ENCODE measurements around the gene IL9R. TPM values are rescaled to one million over a fixed set of nuclear protein-coding genes. Genes with fewer than 3 reads are reported as not detected.

Gene IL9R
- total RNA-seq, 2 donors from 2014 or later: not detected

DNA sequence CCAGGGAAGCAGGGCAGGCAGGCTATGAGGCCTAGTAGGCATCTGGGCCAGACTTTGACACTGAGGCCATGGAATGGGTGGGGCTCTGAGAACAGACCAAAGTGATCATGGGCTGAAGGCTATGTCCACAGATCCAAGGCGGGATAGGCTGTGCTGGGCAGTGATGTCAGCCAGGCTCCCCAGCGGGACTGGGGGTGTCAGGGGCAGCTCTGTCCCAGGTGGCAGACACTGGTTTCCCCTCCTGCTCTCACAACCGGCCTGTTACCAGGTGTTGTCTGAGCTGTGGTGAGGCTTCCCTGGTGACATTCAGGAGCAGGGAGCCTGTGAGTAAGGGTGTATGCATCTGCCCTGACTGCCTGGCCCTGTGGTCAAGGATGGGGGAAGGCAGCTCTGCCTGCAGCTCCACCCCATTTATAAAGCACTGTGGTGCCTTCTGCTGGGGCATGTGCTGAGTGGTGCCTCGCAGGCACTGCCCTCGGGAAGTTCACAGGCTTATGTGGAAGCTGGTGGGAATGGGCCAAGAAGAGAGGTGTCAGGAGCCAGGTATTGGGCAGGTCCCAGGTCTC is 2.9 kb downstream of the IL9R start:
- no peak overlapping the region for H3K27ac ChIP-seq
- no peaks in the 10 kb centered on the region for H3K36me3 ChIP-seq
- no peaks in the 10 kb centered on the region for H3K27me3 ChIP-seq
- H3K9me3 ChIP-seq: no peaks in the 10 kb centered on the region
- no peaks in the 10 kb centered on the region for H3K4me1 ChIP-seq
- no peak for DNase-seq (ENCODE audit: low spot score)
- TF ChIP-seq, protein P1, sequence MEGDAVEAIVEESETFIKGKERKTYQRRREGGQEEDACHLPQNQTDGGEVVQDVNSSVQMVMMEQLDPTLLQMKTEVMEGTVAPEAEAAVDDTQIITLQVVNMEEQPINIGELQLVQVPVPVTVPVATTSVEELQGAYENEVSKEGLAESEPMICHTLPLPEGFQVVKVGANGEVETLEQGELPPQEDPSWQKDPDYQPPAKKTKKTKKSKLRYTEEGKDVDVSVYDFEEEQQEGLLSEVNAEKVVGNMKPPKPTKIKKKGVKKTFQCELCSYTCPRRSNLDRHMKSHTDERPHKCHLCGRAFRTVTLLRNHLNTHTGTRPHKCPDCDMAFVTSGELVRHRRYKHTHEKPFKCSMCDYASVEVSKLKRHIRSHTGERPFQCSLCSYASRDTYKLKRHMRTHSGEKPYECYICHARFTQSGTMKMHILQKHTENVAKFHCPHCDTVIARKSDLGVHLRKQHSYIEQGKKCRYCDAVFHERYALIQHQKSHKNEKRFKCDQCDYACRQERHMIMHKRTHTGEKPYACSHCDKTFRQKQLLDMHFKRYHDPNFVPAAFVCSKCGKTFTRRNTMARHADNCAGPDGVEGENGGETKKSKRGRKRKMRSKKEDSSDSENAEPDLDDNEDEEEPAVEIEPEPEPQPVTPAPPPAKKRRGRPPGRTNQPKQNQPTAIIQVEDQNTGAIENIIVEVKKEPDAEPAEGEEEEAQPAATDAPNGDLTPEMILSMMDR (IDR thresholded peaks at IDR 0.05): no peak
- no peak overlapping the region for H3K4me3 ChIP-seq

DNA sequence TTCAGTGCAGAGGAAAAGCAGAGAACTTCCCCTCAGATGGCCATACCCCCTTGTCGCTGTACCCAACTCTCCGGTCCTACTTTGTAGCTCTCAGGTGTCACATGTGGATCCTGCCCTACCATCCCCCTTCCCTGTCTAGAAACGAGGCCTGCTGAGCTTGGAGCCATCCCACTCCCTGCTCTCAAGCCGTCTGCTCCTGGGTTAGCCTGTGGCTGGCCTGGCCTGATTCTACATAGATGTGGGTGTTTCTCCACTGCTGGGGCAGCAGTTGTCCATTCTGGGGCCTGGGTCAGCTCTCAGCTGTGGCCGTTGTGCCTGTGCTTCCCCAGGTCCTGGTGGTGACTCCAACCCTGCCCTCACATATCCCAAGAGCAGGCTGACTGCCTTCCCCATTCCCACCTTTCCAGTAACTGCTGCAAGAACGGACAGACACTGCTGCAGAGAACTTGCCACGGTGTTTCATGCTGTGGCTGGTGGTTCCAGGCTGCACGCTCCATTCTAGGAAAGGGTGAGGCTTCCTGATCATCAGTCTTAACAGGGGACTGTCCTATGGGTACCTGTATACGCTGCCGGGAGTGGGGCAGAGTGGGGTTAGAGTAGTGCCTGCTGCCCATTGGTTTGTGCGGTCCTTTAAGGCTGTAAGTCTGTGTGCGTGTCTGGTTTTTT is 3.6 kb downstream of the IL9R start:
- no peak for DNase-seq (ENCODE audit: low spot score)
- H3K9me3 ChIP-seq: no peaks in the 10 kb centered on the region
- no peaks in the 10 kb centered on the region for H3K27me3 ChIP-seq
- H3K36me3 ChIP-seq: no peaks in the 10 kb centered on the region
- no peak overlapping the region for H3K27ac ChIP-seq
- H3K4me3 ChIP-seq: no peak overlapping the region
- TF ChIP-seq, protein P1 (IDR thresholded peaks at IDR 0.05): no peak
- no peaks in the 10 kb centered on the region for H3K4me1 ChIP-seq

DNA sequence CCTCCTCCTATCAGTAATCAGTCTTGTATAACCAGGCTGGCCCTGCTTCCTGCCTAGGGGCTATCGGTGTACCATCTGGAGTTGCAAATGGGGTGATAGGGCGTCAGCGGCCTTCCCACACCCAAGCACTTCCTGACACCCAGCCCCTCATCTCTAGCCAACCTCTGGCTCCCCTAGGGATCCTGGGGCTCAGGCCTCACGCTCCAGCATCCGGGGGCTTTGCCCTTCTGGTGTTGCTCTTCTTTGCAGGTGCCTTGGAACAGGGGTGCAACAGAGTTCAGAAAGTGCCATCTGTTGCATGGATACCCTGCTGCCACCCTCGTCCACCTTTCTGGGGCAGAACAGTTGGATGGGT is 4.1 kb downstream of the IL9R start:
- Histone ChIP-seq H3K4me1 (no peaks in the 10 kb centered on the region), H3K27ac (no peak overlapping the region), H3K36me3 (no peaks in the 10 kb centered on the region), H3K4me3 (no peak overlapping the region), H3K9me3 (no peaks in the 10 kb centered on the region), H3K27me3 (no peaks in the 10 kb centered on the region)
- DNase-seq (ENCODE audit: low spot score): no peak
- TF ChIP-seq, protein P1 (IDR thresholded peaks at IDR 0.05): no peak

DNA sequence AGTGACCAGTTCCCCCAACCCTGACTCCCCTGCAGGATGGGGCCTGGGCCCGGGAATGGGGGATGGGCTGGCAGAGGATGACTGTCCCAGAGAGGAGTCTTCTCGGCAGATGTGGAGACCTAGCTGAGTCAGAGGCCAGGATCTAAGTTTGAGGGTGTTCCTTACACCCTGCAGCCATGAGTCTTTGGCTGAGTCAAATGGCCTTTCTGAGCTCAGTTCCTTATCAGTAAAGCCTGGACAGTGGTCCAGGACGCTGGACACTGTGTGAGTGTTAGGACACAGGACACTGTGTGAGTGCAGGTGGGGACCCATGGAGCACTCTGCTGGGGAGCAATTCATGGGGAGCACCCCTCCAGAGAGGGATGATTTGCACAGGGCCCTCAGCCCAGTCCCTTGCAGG is 5.0 kb downstream of the IL9R start:
- H3K9me3 ChIP-seq: no peaks in the 10 kb centered on the region
- no peaks in the 10 kb centered on the region for H3K36me3 ChIP-seq
- no peaks in the 10 kb centered on the region for H3K4me1 ChIP-seq
- no peak for DNase-seq (ENCODE audit: low spot score)
- no peaks in the 10 kb centered on the region for H3K27me3 ChIP-seq
- no peak overlapping the region for H3K27ac ChIP-seq
- H3K4me3 ChIP-seq: no peak overlapping the region
- TF ChIP-seq, protein P1 (IDR thresholded peaks at IDR 0.05): no peak

DNA sequence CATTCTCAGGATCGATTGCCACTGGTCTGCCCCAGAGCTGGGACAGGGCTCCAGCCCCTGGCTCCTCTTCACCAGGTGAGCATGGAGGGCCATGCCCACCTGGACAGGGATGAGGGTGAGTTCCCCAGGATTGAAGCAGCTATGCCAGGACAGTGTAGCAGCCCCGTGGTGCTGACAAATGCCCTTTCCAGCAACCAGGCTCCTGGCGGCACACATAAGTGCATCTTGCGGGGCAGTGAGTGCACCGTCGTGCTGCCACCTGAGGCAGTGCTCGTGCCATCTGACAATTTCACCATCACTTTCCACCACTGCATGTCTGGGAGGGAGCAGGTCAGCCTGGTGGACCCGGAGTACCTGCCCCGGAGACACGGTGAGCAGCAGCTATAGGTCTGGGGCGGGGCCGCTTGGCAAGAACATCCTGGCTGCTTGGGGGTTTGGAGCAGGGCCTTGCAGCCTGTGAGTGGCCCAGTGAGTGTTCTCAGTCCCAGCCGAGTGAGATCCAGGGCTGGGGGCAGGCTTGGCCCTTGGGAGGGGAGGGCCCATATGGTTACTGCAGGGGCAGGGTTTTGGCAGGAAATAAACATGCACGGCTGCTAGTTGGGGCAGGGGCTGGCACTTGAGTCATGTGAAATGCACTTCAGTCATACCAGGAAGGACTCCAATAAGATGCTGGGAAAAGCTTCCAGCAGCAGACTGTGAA is 6.1 kb downstream of the IL9R start:
- H3K36me3 ChIP-seq: no peaks in the 10 kb centered on the region
- H3K27ac ChIP-seq: no peak overlapping the region
- DNase-seq (ENCODE audit: low spot score): no peak
- no peak overlapping the region for H3K4me3 ChIP-seq
- no peaks in the 10 kb centered on the region for H3K4me1 ChIP-seq
- no peaks in the 10 kb centered on the region for H3K9me3 ChIP-seq
- TF ChIP-seq, protein P1 (IDR thresholded peaks at IDR 0.05): no peak
- no peaks in the 10 kb centered on the region for H3K27me3 ChIP-seq
